Sigmoid colon (tissue), 3 donors: ENCODE measurements around the gene ITGAD.
"Not testable (repeated sequence)": the region's sequence is repeated elsewhere in the genome, so short reads cannot be mapped to it uniquely, and the experiment has no call there.

Experiments
- POLR2A ChIP-seq, 2 donors: fragments of 450-650 bp; IDR thresholded peaks; one replicate each; pipeline ENCODE4 v1.6.1; 2016; ENCODE audit warnings: antibody characterized with exemption in 2 of 2, mild to moderate bottlenecking in 2 of 2, moderate library complexity in 2 of 2
- TF ChIP-seq, protein P1 (sequence below), 4 experiments: fragments of 450-650 bp in 3 of 4; fragments of 200-600 bp in 1 of 4; IDR thresholded peaks; one replicate each; pipeline ENCODE4 v1.5.1; 2016 to 2019; ENCODE audit warnings: antibody characterized with exemption in 4 of 4, mild to moderate bottlenecking in 3 of 4, moderate library complexity in 2 of 4

DNA sequence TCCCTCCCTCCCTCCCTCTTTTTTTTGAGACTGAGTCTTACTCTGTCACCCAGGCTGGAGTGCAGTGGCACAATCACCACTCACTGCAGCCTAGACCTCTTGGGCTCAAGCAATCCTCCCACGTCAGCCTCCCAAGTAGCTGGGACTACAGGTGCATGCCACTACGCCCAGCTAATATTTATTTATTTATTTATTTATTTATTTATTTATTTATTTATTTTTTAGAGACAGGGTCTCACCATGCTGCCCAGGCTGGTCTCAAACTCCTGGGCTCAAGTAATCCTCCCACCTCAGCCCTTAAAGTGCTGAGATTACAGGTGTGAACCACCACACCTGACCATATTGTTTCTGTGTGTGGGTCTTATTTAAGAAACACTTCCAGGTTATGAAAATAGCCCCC is 23.9 kb downstream of the ITGAD start:
- TF ChIP-seq, protein P1, sequence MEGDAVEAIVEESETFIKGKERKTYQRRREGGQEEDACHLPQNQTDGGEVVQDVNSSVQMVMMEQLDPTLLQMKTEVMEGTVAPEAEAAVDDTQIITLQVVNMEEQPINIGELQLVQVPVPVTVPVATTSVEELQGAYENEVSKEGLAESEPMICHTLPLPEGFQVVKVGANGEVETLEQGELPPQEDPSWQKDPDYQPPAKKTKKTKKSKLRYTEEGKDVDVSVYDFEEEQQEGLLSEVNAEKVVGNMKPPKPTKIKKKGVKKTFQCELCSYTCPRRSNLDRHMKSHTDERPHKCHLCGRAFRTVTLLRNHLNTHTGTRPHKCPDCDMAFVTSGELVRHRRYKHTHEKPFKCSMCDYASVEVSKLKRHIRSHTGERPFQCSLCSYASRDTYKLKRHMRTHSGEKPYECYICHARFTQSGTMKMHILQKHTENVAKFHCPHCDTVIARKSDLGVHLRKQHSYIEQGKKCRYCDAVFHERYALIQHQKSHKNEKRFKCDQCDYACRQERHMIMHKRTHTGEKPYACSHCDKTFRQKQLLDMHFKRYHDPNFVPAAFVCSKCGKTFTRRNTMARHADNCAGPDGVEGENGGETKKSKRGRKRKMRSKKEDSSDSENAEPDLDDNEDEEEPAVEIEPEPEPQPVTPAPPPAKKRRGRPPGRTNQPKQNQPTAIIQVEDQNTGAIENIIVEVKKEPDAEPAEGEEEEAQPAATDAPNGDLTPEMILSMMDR (IDR thresholded peaks at IDR 0.05) = not testable (repeated sequence)
- TF ChIP-seq POLR2A (IDR thresholded peaks at IDR 0.05) = not testable (repeated sequence)
